GM12878 (cell line): ENCODE measurements around the gene SPRED2. TPM values are rescaled to one million over a fixed set of nuclear protein-coding genes. Genes with fewer than 3 reads are reported as not detected.
A peak's percentile ranks its signal among the peaks of the same experiment; 100 is the strongest.

Source experiments
- ATF2 ChIP-seq: IDR thresholded peaks from 2 replicates; pipeline ENCODE4 v1.6.1; 2012; ENCODE audit warnings: low read length, inconsistent platforms
- CBFB ChIP-seq: IDR thresholded peaks from 2 replicates; pipeline ENCODE4 v1.6.1; 2016; ENCODE audit warnings: antibody characterized with exemption, low read depth
- EED ChIP-seq: sonication (generic); IDR thresholded peaks from 2 replicates; pipeline ENCODE4 v1.6.1; 2016; ENCODE audit warnings: antibody characterized with exemption, low read depth
- IKZF1 ChIP-seq: fragments of 450-650 bp; conservative IDR thresholded peaks from 2 replicates; pipeline ENCODE4 v1.6.1; 2017; ENCODE audit warnings: antibody characterized with exemption, mild to moderate bottlenecking
- IKZF2 ChIP-seq, 2 experiments: fragments of 450-650 bp; IDR thresholded peaks; 2 replicates each; pipeline ENCODE4 v1.6.1; 2017; ENCODE audit warnings: mild to moderate bottlenecking in 2 of 2, moderate library complexity in 2 of 2
- MEF2B ChIP-seq: fragments of 450-650 bp; IDR thresholded peaks from 2 replicates; pipeline ENCODE4 v1.6.1; 2018; ENCODE audit warnings: mild to moderate bottlenecking, moderate library complexity; ENCODE audit not compliant: partially characterized antibody, poor library complexity, severe bottlenecking
- MTA2 ChIP-seq: fragments of 450-650 bp; IDR thresholded peaks from 2 replicates; pipeline ENCODE4 v1.6.1; 2016; ENCODE audit warnings: low read depth, mild to moderate bottlenecking, moderate library complexity
- MTA3 ChIP-seq: IDR thresholded peaks from 2 replicates; pipeline ENCODE4 v1.6.1; 2012; ENCODE audit warnings: low read length, inconsistent platforms, borderline replicate concordance
- POU2F2 ChIP-seq: IDR thresholded peaks from 3 replicates; pipeline ENCODE4 v1.6.1; 2011; ENCODE audit warnings: low read depth, mild to moderate bottlenecking, low read length, borderline replicate concordance
- RAD21 ChIP-seq: IDR thresholded peaks from 2 replicates; pipeline ENCODE4 v1.6.1; 2011; ENCODE audit warnings: mild to moderate bottlenecking, low read depth, low read length, moderate library complexity; ENCODE audit not compliant: insufficient read depth
- RELB ChIP-seq: fragments of 450-650 bp; IDR thresholded peaks from 2 replicates; pipeline ENCODE4 v1.6.1; 2017; ENCODE audit warnings: low read depth, mild to moderate bottlenecking, moderate library complexity
- SIX5 ChIP-seq: IDR thresholded peaks from 2 replicates; pipeline ENCODE4 v1.6.1; 2011; ENCODE audit warnings: mild to moderate bottlenecking, low read depth, low read length, moderate library complexity; ENCODE audit not compliant: severe bottlenecking
- polyA plus RNA-seq, 11 experiments: library from polyadenylated mRNA; depleted of rRNA in 4 of 11; unstranded in 6 of 11; stranded (reverse) in 5 of 11; fragments of >200 nt; fragmentation: Nextera tagmentation in 4 of 11; fragmentation: Illumina TruSeq in 1 of 11; extraction: Ambion mirVana in 4 of 11; extraction: Trizol in 1 of 11; gene quantifications; 1 replicate in 1 of 11; 2 replicates in 10 of 11; pipeline versions ENCODE4 v1.2.1 to v1.2.3, GENCODE V29; 2011 to 2016; ENCODE audit warnings: inconsistent platforms in 2 of 11, missing spikeins in 2 of 11, low read depth in 1 of 11
- total RNA-seq, 4 experiments: library from RNA; depleted of rRNA in 3 of 4; stranded (reverse); fragments of >200 nt in 3 of 4; fragmentation: Illumina TruSeq in 1 of 4; extraction: Trizol in 1 of 4; gene quantifications; 2 replicates each; pipeline versions ENCODE4 v1.2.1 to v1.2.3, GENCODE V29; 2013 to 2021
- TF ChIP-seq, protein P1 (sequence below): IDR thresholded peaks from 2 replicates; pipeline ENCODE4 v1.6.1; 2012; ENCODE audit warnings: mild to moderate bottlenecking, low read depth, low read length
- TF ChIP-seq, protein P2 (sequence below): fragments of 450-650 bp; IDR thresholded peaks from 2 replicates; pipeline ENCODE4 v1.6.1; 2017; ENCODE audit warnings: mild to moderate bottlenecking, low read depth, inconsistent platforms; ENCODE audit not compliant: poor library complexity, severe bottlenecking

SPRED2 gene
- total and polyA plus RNA-seq, 10 of the 15 experiments (the other 5 are each of a cell fraction or from before 2014, with no cell fraction given) = 3.0 to 23.9 (median 9.7) TPM

DNA sequence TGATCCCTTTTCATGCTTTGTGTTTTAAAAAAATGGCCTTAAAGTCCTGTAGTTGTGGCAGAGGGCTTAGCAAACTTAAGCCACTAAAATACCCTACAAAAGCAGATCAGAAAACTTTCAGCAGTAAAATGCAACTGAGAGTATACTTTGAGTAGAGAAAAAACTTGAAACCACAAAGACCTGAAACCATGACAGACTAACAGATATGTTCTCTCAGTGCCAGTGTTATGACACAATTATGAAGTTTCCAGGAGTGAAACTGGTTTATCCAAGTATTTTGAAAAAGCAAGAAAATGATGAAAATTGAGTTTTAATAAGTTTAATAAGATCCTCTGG, 74.5 kb downstream of the SPRED2 start (continued):
- TF ChIP-seq EED = peak; percentile 72
- TF ChIP-seq, protein P1, sequence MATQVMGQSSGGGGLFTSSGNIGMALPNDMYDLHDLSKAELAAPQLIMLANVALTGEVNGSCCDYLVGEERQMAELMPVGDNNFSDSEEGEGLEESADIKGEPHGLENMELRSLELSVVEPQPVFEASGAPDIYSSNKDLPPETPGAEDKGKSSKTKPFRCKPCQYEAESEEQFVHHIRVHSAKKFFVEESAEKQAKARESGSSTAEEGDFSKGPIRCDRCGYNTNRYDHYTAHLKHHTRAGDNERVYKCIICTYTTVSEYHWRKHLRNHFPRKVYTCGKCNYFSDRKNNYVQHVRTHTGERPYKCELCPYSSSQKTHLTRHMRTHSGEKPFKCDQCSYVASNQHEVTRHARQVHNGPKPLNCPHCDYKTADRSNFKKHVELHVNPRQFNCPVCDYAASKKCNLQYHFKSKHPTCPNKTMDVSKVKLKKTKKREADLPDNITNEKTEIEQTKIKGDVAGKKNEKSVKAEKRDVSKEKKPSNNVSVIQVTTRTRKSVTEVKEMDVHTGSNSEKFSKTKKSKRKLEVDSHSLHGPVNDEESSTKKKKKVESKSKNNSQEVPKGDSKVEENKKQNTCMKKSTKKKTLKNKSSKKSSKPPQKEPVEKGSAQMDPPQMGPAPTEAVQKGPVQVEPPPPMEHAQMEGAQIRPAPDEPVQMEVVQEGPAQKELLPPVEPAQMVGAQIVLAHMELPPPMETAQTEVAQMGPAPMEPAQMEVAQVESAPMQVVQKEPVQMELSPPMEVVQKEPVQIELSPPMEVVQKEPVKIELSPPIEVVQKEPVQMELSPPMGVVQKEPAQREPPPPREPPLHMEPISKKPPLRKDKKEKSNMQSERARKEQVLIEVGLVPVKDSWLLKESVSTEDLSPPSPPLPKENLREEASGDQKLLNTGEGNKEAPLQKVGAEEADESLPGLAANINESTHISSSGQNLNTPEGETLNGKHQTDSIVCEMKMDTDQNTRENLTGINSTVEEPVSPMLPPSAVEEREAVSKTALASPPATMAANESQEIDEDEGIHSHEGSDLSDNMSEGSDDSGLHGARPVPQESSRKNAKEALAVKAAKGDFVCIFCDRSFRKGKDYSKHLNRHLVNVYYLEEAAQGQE = no peak
- TF ChIP-seq IKZF1 = peak; percentile 86
- peak; percentile 87 for TF ChIP-seq ATF2
- TF ChIP-seq RAD21 = 0 out of 2 replicates have a peak, but pooled peaks have one; percentile 12
- peak; percentile 36; the same call in 1 of the 2 replicates for TF ChIP-seq CBFB
- peak; percentile 90 to 94 for TF ChIP-seq IKZF2 (IDR thresholded peaks at IDR 0.05)
- peak; percentile 89 for TF ChIP-seq RELB
- TF ChIP-seq MTA2 = peak; percentile 76; the same call in 1 of the 2 replicates
- TF ChIP-seq MEF2B = peak; percentile 51
- no peak for TF ChIP-seq POU2F2
- TF ChIP-seq, protein P2, sequence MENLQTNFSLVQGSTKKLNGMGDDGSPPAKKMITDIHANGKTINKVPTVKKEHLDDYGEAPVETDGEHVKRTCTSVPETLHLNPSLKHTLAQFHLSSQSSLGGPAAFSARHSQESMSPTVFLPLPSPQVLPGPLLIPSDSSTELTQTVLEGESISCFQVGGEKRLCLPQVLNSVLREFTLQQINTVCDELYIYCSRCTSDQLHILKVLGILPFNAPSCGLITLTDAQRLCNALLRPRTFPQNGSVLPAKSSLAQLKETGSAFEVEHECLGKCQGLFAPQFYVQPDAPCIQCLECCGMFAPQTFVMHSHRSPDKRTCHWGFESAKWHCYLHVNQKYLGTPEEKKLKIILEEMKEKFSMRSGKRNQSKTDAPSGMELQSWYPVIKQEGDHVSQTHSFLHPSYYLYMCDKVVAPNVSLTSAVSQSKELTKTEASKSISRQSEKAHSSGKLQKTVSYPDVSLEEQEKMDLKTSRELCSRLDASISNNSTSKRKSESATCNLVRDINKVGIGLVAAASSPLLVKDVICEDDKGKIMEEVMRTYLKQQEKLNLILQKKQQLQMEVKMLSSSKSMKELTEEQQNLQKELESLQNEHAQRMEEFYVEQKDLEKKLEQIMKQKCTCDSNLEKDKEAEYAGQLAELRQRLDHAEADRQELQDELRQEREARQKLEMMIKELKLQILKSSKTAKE = peak; percentile 80
- TF ChIP-seq MTA3 = no peak; the same call in 1 of the 2 replicates
- TF ChIP-seq SIX5 = no peak
